HG03432 (cell line): Measurements from ENCODE around the gene NTM.
A peak's percentile ranks its signal among the peaks of the same experiment; 100 is the strongest.
"Not testable (repeated sequence)": the region's sequence is repeated elsewhere in the genome, so short reads cannot be mapped to it uniquely, and the experiment has no call there.

Experiments
- ATAC-seq: cut with Tn5 transposase; IDR thresholded peaks from one replicate; pipeline ENCODE4 v1.9.1; 2021; ENCODE audit warnings: mild to moderate bottlenecking, moderate library complexity; ENCODE audit not compliant: unreplicated experiment

NTM gene

DNA sequence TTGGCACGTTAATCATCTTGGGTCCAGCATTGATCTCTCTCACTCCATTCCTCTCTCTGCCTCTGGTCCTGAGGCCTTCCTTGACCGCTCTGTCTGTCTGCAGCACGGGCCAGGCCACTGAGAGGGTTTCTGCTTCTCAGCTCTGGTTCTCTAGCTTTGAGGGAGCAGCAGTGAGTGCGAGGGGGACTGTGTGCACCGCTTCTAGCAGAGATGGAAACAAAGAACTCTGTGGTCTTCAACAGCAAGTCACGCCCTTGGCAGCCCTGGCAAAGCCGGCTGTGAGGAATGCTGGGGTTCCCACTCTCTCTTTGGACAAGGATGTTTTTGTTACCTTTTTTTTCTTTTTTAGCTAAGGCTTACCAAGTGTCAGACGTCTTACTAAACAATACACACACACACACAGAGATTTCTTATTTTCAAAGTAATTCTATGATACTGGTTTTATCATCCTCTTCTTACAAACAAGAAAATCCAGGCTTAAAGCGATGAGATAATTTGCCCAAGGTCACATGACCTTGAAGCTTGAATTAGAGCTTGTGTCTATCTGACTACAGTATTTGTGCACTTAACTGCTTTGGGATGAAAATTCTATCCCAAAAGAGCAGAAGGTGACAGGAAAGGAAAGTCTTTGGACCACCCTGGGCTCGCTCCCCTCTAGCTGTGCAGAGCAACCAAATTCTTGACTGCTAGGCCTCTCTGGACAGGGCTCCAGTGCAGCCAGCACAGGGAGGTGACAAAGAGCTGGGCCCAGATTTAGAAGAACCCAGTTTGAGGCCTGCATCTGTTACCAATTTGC, 293.2 kb downstream of the NTM start:
- ATAC-seq: no peak

DNA sequence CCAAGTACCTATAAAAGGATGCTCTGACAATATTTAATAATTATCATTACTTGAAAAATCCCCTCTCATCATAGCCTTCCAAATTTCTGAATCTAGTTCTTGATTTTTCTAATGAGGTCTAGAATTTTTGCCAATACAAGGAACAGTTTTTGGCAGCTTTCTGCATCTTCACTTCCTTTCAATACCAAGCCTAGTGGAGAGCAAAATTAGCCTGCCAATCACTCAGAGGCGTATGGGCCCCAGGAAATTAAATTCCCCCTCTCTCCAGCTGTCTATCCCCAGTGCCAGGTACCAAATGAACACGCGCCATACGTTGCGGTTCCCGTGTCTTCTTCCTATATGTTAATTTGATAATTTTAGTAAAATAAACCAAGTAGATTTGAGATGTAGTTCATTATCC, 293.9 kb downstream of the NTM start:
- no peak for ATAC-seq

DNA sequence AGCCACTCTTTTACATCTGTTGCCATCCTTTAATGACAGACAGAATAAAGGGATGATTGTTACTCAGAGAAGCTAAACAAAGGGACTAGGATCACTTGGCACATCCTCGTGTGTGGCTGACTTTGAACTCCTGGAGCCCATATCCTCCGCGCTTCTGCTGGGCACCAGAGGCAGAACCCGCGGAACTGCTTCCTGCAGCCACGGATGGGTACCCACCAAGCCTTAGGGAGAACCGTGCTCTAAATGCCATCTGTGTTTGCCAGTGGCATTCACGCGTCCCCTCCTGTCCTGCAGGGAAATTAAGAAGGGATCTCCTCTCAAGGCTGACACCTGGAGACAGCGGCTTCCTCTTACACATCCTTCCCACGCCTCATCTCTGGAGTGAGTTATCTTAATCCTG, 294.4 kb downstream of the NTM start:
- ATAC-seq: no peak

DNA sequence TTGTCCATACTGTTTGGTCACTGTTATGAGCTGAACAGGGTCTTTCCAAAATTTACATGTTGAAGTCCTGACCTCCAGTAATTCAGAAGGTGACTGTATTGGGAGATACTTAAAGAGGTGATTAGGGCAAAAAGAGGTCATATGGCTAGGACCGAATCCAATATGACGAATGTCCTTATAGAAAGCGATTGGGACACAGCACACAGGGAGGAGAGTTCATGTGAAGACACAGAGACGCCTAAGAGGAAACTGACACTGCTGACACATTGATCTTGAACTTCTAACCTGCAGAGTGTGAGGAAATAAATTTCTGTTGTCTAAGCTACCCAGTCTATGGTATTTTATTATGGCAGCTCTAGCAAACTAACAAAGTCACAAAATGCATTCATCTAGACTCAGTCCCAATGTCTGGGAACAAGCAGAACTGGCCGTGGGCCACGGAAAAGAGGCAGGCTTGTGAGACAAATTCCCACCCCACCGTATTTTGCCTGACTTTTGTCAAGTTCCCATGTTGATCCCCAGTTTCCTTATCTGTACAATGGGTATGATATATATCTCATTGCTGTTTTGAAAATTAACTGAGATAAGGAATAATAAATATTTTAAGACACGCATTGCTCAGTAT, 295.0 kb downstream of the NTM start:
- ATAC-seq: no peak

DNA sequence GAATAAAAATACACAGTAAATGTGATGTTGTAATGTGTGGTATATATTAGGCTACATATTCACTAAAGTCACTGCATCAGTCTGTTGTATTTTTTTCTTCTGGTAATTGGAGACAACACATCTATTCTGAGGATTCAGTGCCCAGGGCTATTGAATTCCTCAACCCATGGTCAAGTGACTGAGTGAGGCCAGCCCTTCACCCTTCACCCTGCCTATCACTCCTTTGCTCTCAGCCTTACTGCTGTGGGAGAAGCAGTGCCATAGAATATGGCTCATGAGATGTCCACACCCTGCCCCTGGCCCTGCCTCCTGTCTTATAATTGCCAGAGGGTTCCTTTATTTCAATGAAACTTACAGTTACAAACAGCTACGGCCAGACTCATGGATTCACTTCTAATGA, 295.6 kb downstream of the NTM start:
- ATAC-seq: no peak

DNA sequence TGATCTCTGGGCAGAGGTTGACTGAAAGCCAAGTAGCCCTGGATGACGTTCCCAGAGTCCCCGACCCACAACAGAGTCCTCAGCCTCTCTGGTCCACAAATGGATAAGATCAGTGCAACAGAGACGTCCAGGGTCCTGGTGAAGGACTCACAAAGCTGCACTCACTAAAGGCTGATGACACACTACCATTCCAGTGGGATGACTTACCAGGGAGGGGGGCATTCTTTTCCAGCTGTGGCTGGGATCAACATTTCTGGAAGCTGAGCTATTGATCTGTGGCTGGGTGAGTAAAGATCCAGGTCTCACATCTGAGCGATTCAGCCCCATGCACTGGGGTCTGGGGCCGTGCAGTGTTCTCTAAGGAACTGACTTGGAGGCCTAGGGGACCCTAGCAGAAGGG, 296.2 kb downstream of the NTM start:
- no peak for ATAC-seq

DNA sequence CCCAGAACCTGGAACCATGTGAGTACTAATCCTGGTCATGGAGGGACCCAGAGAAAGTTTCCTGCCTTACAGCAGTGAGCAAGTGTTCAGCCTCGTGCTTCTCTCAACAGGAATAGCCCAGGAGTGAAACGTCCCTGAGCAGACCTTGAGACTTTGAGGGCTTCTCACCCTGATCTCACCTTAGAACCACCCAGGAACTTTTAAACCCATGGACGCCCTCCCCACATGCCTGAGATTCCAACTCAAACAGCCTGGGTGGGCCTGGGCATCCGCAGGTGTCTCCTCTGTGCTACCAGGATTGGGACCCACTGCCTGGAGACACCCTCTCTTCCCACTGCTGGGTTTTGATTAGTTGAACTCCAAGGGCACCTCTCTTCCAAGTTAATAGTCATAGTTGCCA, 297.2 kb downstream of the NTM start:
- ATAC-seq: no peak

DNA sequence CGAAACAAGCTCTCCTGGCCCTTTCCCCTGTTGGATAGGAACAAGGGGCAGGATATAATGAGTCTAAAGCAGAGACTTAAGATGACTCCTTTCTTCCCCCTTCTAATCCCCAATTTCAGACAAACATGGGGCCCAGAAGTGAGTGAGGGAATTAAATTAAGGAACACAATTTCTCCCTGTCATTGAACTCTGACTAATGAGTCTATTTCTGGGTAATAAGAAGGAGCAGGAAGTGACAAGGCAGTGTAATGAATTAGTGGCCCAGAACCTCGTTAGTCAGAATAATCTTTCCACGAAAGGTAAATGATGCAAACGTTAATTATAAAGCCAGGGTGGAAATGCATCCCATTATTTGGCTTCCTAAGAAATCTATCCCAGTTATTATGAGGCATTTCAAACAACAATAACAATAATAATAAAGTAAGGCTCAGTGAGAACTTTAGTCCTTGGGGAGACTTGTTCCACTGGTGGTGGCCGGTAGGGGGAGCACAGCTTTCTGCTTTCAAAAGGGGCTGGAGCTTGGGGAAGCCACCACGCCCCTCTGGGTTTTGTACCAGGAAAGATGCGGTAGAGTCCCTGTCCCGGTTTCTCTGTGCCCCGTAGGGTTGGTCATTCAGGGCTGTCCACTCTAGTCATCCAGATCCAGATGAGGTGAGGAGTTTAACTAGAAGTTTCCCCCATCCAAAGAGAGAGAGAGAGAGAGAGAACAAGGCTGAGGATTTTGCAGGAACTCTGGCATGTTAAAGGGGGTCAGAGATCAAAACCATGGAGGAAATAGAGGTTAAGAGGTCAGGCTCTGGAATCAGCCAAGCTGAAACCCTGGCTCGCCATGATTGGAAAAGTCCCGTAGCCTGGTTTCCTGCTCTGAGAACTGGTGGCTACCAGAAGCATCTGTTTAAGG, 298.3 kb downstream of the NTM start:
- peak; percentile 85 for ATAC-seq

DNA sequence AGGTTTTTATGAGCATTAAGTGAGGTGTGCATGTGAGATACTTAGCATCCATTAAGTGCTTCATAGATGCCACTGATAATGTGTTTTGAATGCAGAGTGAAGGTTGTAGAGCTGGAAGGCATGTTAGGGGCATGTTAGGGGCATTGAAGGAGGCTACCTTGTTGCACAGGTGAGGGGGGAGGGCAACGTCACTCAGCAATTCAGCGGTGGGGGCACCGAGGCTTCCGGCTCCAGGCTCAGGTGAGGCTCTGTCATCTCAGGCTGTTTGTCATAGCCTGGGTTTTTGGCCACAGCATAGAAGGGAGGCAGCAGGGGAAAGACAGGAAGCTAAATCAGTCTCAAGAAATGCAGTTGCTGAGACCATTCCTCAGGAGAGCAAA, 299.0 kb downstream of the NTM start:
- ATAC-seq: no peak

DNA sequence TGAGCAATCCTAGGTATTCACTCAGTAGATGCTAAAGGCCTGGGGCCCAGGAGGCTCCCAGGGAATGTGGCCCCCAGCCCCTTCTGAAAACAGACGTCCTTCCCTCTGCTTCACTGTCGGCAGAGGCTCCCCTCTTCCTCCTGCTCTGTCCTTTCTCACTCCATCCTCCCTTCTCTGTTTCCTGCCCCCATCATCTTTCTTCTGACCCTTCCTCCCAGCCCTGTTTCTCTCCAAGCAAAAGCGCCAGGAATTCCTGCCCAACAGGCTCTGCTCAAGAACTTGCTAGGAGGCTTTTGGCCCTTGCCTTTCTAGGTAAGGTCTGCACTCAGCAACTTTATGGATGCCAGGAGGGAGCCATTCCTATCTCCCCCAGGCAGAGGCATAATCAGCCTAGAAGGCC, 300.5 kb downstream of the NTM start:
- ATAC-seq: no peak

DNA sequence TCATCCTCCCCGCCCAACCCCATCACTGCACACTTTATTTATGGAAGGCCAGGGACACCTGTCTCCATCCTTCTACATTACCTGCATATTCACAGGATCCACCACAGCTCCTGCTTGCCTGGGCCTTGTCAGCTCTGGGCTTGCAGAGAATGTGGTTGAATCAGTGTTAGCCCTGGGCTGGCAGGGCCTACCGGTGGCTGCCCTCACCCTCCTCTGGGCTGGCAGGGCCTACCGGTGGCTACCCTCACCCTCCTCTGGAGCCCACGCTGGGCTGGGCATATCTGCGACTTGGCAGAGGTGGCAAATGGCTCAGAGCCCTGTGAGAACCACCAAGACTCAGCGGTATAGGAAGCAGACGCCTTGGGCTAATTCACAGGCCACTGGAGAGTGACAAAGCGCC, 300.9 kb downstream of the NTM start:
- no peak for ATAC-seq

DNA sequence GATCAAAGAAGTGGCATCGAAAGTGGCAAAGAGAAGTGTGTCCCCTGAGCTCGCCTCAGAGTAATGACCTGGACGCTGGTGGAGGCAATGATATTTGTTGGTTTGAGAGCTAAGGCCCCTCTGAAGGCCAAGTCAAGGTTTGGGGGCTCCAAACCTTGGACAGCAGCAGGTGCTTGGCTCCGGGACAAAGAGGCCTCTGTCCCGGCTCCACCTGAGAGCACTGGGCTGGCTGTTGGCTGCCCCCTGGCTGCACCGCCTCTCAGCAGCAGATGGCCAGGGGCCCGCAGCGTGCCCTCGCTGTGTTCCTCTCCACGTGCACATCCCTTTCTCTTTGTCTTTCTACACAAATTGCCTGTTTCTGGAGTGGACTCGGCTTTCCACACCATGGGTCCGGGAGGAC, 301.3 kb downstream of the NTM start:
- ATAC-seq: no peak

DNA sequence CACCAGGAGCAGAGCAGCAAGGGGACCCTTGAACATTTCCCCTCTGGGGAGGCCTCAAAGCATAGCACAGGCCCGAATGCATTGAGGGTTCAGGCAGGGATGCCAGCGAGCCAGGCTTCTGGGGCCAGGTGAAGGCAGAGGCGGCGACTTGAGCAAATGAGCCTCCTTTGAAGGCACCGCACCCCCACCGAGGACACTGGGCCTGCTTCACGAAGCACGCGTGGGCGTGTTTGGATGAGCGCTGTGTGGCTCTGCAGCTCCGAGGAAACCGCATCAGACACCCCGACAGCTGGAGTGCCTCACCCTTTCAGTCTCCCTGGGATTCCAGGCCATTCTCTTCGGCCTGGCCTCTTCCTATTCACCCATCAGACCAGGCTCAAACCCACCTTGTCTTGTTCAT, 301.8 kb downstream of the NTM start:
- ATAC-seq: no peak

DNA sequence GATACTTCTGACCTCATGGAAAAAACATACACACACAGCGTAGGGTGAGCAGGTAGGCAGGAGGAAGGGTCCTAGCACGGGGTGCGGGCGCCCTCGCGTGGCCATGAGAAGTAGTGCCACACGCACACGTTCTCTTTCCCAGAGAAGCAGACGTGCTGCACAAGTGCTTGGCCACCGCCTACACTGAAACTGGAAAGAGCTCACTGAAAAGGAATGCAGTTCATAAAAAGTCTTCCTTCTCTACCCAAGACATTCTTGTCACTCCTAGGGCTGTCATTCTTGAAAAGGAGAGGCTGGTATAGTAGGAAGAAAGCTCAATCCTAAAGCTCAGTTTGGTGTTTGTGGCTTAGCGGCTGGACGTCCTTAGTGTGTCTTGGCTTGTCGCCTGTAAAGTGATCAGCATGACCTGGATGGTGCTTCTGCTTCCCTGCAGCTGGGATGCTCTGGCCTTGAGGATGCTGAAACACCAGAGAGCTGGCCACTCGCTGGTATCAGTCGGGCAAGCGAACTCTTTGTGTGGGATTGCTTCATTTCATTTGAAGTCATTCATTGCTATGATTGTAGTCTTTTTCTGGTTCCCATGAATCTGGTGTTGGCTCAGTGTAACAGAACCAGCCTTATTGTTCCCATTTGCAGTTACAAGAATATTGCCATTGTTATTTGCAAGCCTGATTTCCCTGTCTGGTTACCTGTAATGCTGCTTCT, 303.8 kb downstream of the NTM start:
- peak; percentile 93 for ATAC-seq

DNA sequence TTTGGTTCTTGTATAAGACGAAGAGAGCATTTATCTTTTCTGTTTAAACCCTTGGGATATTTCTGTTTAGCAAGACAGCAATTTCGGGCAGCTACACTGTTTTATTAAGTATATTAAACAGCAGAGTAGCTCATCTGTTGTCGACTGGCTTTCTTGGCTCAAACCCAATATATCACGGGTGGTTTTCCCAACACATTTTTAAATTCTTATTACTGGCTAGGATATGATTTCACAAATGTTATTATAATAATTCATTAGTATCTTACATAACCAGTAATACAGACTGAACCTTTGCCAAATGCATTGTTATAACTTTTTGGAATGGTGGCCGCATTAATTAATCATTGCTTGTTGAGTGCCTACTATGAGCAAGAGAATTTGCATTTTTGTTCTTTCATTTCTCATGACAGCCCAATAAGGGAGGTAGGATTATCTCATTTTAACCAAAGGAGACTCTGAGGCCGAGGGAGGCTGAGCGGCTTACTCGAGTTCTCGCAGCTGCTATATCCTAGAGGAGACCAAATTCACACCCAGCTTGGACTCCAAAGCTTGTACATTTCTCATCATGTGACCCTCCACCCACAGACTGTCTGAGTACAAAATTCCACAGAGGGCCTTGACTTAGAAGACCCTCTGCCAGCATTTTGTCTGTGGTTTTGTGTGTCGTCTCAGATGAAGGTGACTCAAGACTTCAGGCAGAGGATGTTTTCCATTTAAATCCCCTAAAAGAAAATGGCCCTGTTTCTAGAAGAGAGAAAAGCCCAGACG, 304.9 kb downstream of the NTM start:
- ATAC-seq: no peak

DNA sequence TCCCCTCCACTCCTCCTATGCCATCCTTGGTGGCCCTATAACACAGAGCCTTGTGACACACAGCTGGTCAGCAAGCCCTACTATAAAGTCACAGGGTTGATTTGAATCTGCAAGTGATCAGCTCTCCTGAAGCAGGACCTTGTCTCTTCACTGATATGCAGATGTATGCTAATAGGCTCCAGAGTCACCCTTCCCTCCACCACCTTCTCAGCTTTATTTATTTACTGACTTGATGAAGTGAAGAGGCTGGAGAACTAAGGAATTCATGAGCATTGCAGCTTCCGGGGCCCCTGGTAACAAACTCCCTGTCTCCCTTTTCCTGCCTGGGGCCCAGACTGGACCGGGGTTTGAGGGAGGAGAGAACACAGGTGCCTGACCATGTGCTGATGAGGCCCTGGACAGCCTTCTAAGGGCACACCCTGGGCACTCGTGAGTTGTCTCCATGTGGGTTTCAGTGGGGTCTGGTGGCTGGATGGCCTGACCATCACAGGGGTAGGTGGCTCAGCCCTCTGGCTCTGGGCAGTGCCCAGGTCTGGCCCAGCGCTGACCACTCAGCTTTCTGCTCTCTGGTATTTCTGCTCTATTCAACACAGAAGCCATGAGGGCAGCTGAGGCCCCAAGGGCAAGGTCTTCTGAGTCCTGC, 307.5 kb downstream of the NTM start:
- no peak for ATAC-seq

DNA sequence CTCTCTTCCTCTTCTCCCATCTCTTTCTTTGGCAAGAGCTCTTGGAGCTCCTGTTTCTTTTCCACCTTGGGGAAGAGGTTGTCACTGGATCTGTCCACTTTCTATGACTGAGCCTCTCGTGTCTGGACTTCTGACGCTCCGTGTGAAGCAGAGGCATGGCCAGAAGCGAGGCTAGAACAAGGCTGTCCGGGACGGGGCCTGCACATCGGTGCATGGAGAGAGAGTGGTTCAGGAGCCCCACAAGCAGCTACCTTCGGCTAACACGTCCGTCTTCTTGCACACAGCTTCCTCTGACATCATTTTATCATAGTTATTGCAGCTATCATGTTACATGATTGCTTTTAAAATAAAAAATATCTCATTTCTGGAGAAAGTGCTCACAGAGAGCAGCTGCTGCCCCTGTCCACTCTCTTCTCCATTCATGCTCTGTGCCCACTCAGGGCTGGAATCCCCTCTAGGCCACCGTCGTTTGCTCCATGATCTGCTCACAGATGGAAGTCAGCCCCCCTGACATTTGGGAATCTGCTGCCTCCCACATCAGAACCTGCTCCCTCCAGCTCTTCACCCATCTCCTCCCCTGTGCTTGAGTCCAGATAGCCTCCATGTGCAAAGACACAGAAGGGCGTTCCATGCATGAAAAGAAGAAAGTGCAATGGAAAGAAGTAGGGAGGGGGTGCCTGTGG, 308.4 kb downstream of the NTM start:
- no peak for ATAC-seq

DNA sequence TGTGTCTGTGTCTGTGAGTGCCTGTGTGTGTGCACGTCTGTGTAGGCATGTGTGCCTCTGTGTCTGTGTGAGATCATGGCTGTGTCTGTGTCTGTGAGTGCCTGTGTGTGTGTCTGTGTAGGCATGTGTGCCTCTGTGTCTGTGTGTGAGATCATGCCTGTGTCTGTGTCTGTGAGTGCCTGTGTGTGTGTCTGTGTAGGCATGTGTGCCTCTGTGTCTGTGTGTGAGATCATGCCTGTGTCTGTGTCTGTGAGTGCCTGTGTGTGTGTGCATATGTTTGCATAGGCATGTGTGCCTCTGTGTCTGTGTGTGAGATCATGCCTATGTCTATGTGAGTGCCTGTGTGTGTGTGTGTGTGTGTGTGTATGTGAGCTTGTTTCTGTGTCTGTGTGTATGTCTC, 310.0 kb downstream of the NTM start:
- not testable (repeated sequence) for ATAC-seq

DNA sequence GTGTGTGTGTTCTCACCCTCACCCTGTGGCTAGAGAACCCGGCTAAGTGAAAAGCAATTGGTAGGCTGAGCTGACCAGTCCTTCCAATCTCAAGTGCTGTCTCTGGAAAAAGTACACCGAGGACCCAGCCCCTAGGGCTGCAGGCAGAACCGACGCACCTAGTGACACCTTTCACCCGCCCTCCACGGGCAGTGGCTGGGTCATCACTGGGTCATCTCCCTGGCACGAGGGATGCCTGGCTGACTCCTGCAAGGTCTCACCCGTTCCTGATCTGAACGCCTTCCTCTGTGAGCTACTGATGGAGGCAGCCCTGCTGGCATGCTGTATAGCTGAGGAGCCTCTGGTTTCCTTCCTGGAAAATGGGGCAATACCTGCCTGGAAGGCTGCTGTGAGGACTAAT, 311.5 kb downstream of the NTM start:
- no peak for ATAC-seq
